K562 (cell line): ENCODE data around the gene TMEM214. TPM values are rescaled to one million over a fixed set of nuclear protein-coding genes. Genes with fewer than 3 reads are reported as not detected.
A peak's percentile ranks its signal among the peaks of the same experiment; 100 is the strongest.

ENCODE experiments used
- CTCF ChIP-seq, 3 experiments: IDR thresholded peaks in 2 of 3; conservative IDR thresholded peaks in 1 of 3; 2 replicates each; pipeline ENCODE4 v1.5.1; 2011 to 2012; ENCODE audit warnings: low read length in 3 of 3, mild to moderate bottlenecking in 3 of 3, control low read depth in 2 of 3, improper control_type of control experiment in 1 of 3, inconsistent platforms in 1 of 3, low read depth in 1 of 3, mixed read lengths in 1 of 3, moderate library complexity in 1 of 3; ENCODE audit not compliant: insufficient read depth in 2 of 3
- HDAC1 ChIP-seq, 2 experiments: fragments of 450-650 bp; IDR thresholded peaks; 2 replicates each; pipeline ENCODE4 v1.6.1; 2016 to 2017; ENCODE audit warnings: inconsistent platforms in 1 of 2, mild to moderate bottlenecking in 1 of 2, moderate library complexity in 1 of 2
- KLF16 ChIP-seq: IDR thresholded peaks from 2 replicates; pipeline ENCODE4 v1.6.1; 2016; ENCODE audit warnings: antibody characterized with exemption
- MCM7 ChIP-seq, 2 experiments: fragments of 450-650 bp; IDR thresholded peaks; 2 replicates each; pipeline ENCODE4 v1.6.1; 2016 to 2018
- NFIX ChIP-seq: fragments of 250-450 bp; sonication (Bioruptor Pico); IDR thresholded peaks from 2 replicates; pipeline ENCODE4 v1.4.0; 2020; ENCODE audit warnings: low read depth, mild to moderate bottlenecking, moderate library complexity
- SMARCA5 ChIP-seq: fragments of 450-650 bp; IDR thresholded peaks from 2 replicates; pipeline ENCODE4 v1.6.1; 2016
- TFE3 ChIP-seq: fragments of 450-650 bp; formaldehyde crosslinking; IDR thresholded peaks from 2 replicates; pipeline ENCODE4 v1.4.0; 2020; ENCODE audit warnings: mild to moderate bottlenecking, mixed read lengths
- polyA plus RNA-seq, 8 experiments: library from polyadenylated mRNA; depleted of rRNA in 4 of 8; stranded (reverse) in 5 of 8; unstranded in 3 of 8; fragments of >200 nt; fragmentation: Nextera tagmentation in 2 of 8; fragmentation: Illumina TruSeq in 1 of 8; extraction: Ambion mirVana in 2 of 8; extraction: Trizol in 1 of 8; gene quantifications; 2 replicates each; pipeline versions ENCODE4 v1.2.1 to v1.2.3, GENCODE V29; 2011 to 2014; ENCODE audit warnings: inconsistent platforms in 1 of 8, missing spikeins in 1 of 8
- total RNA-seq, 7 experiments: library from RNA; depleted of rRNA in 6 of 7; stranded (reverse); fragments of >200 nt in 6 of 7; fragmentation: Illumina TruSeq in 2 of 7; extraction: Trizol in 2 of 7; gene quantifications; 2 replicates each; pipeline versions ENCODE4 v1.2.1 to v1.2.3, GENCODE V29; 2011 to 2021; ENCODE audit warnings: low replicate concordance in 1 of 7

TMEM214 gene
- total and polyA plus RNA-seq, 9 of the 15 experiments (the other 6 are each of a cell fraction or from before 2014, with no cell fraction given): 11.4 to 81.4 (median 44.1) TPM

GRCh38 chr2:27086724-27087593, 54.2 kb downstream of the TMEM214 start, which contains the start of gene KHK (continued):
- TF ChIP-seq KLF16: no peak
- no peak for TF ChIP-seq TFE3 (CRISPR knock-in tag)
- TF ChIP-seq MCM7 (IDR thresholded peaks at IDR 0.05): no peak
- no peak for TF ChIP-seq SMARCA5
- TF ChIP-seq HDAC1 (IDR thresholded peaks at IDR 0.05): peak in 1 of 2 experiments; percentile 50; a peak in 2 of 4 replicates
- no peak for TF ChIP-seq NFIX (CRISPR knock-in tag)
- 0 out of 6 replicates have a peak, but pooled peaks of 1 of the 3 experiments have one; percentile 1 for TF ChIP-seq CTCF (IDR thresholded peaks at IDR 0.05 in 2 of 3, conservative IDR thresholded peaks at IDR 0.05 in 1 of 3; ENCODE audit: insufficient read depth in 2 of 3, low read depth in 1 of 3, low read length in 3 of 3)
